ENCODE measurements around the gene SHISAL2B. TPM values are rescaled to one million over a fixed set of nuclear protein-coding genes. Genes with fewer than 3 reads are reported as not detected.

Gene SHISAL2B
- not detected for total RNA-seq

DNA sequence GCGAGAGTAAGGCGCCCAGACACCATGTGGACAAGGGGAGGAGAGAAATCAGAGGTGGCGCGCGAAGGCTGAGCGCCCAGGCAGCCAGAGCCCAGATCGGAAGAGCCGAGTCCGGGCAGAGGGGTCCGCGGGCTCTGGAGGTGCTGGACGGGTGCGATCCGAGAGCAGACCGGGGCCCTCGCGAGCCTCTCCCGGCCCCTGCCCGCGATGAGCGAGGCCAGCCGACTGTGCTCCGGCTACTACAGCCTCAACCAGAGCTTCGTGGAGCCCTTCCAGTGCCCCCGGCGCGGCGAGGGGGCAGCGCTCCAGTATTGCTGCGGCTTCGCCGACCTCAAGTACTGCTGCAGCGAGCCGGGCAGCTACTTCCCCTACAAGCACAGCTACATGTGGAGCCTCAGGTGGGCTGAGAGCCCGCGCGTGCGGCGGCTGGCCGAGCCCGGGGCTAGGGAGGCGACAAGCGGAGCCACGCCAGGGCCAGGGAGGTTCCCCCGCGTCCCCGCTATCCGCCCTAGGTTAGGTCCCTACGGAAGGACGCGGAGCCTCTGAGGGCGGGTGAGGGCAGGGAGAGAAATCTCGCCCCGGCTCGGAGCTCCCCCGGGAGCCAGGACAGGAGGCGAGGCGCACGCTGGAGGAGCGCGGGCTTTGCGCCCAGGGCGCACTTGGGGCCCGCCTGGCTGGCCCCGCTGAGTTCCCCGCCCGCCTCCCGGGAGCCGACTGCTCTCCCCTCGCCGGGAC lies at the start of gene SHISAL2B:
Gene SHISAL2B, plus strand, starts transcription at position 87 of the 735 bp plus-strand sequence. Its CDS starts 121 bp downstream, at position 208.

Other genes starting within 250 kb of the SHISAL2B start
- 3.8 TPM for gene RGS7BP, start 184.5 kb upstream of the SHISAL2B start, total RNA-seq
- gene SREK1IP1, start 78.2 kb downstream of the SHISAL2B start, total RNA-seq = 27.6 TPM
- 29.5 TPM for gene CWC27, start 78.4 kb downstream of the SHISAL2B start, total RNA-seq